ENCODE measurements around the gene ASIC2.

Gene ASIC2

DNA sequence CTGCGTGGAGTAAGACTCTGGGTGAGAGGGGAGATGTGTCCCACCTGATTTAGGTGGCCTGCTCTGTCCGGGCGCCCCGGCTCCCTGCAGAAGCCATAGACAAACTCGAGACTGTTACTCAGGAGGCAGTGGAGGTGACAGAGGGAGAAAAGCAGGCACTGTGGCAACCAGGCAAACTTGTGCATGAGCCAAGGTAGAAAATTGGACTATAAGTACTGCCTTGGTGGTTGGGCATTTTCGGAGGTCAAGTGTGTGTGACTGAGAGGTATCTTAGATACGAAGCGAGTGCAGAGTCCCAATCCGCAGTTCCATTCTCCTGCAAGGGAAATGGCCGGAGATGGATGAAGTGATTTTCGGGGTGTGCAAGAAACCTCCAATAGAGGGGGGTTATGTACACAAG lies 328.6 kb downstream of the ASIC2 start:
- DNase-seq, result no peak
